Liver (tissue), 9 donors: Measurements from ENCODE around the gene KSR2. TPM values are rescaled to one million over a fixed set of nuclear protein-coding genes. Genes with fewer than 3 reads are reported as not detected.

ENCODE experiments used
- DNase-seq: peaks from one replicate; pipeline ENCODE4 v3.0.0-alpha.2; 2017; ENCODE audit warnings: low spot score
- H3K27ac ChIP-seq, 2 donors: one replicate each; pipeline ENCODE4 v1.7.0; 2013; ENCODE audit warnings: inconsistent platforms in 2 of 2, low read length in 2 of 2, control low read depth in 1 of 2, low read depth in 1 of 2, mild to moderate bottlenecking in 1 of 2
- H3K27me3 ChIP-seq, 4 donors: one replicate each; pipeline versions ENCODE4 v1.6.1 to v1.7.0; 2013; ENCODE audit warnings: low read length in 3 of 4, inconsistent platforms in 1 of 4, mild to moderate bottlenecking in 1 of 4, moderate library complexity in 1 of 4; ENCODE audit not compliant: control insufficient read depth in 4 of 4, insufficient read depth in 4 of 4
- H3K36me3 ChIP-seq, 4 donors: one replicate each; pipeline versions ENCODE4 v1.6.1 to v1.7.0; 2013; ENCODE audit warnings: low read length in 3 of 4, mild to moderate bottlenecking in 3 of 4, low read depth in 1 of 4, moderate library complexity in 1 of 4; ENCODE audit not compliant: control insufficient read depth in 4 of 4, insufficient read depth in 3 of 4
- H3K4me1 ChIP-seq, 4 donors: one replicate each; pipeline versions ENCODE4 v1.6.1 to v1.7.0; 2013; ENCODE audit warnings: low read length in 3 of 4, mild to moderate bottlenecking in 3 of 4, moderate library complexity in 1 of 4; ENCODE audit not compliant: control insufficient read depth in 4 of 4, insufficient read depth in 4 of 4
- H3K4me3 ChIP-seq, 3 donors: one replicate each; pipeline versions ENCODE4 v1.6.1 to v1.7.0; 2013; ENCODE audit warnings: low read length in 3 of 3, control low read depth in 1 of 3, low read depth in 1 of 3, mild to moderate bottlenecking in 1 of 3
- H3K9ac ChIP-seq, 2 donors: one replicate each; pipeline ENCODE4 v1.7.0; 2013; ENCODE audit warnings: low read length in 2 of 2, mild to moderate bottlenecking in 2 of 2, moderate library complexity in 2 of 2, control low read depth in 1 of 2, low read depth in 1 of 2
- H3K9me3 ChIP-seq, 4 donors: one replicate each; pipeline versions ENCODE4 v1.6.1 to v1.7.0; 2013; ENCODE audit warnings: low read length in 3 of 4; ENCODE audit not compliant: control insufficient read depth in 4 of 4
- CTCF ChIP-seq: fragments of 150-350 bp; IDR thresholded peaks from 2 replicates; pipeline ENCODE4 v1.5.1; 2017; ENCODE audit warnings: improper control_type of control experiment, low read depth, low read length; ENCODE audit not compliant: missing input control
- EGR1 ChIP-seq, 2 donors: IDR thresholded peaks; 2 replicates each; pipeline ENCODE4 v1.6.1; 2016 to 2018; ENCODE audit warnings: antibody characterized with exemption in 2 of 2, low read depth in 2 of 2
- FOXA1 ChIP-seq: IDR thresholded peaks from 2 replicates; pipeline ENCODE4 v1.6.1; 2016; ENCODE audit warnings: antibody characterized with exemption
- FOXA2 ChIP-seq: IDR thresholded peaks from 2 replicates; pipeline ENCODE4 v1.6.1; 2016; ENCODE audit warnings: antibody characterized with exemption
- GABPA ChIP-seq, 2 donors: IDR thresholded peaks in 1 of 2; conservative IDR thresholded peaks in 1 of 2; 2 replicates each; pipeline ENCODE4 v1.6.1; 2016; ENCODE audit warnings: antibody characterized with exemption in 2 of 2, mild to moderate bottlenecking in 1 of 2, moderate library complexity in 1 of 2
- HNF4A ChIP-seq, 2 donors: conservative IDR thresholded peaks; 2 replicates each; pipeline ENCODE4 v1.6.1; 2016; ENCODE audit warnings: antibody characterized with exemption in 2 of 2, mild to moderate bottlenecking in 2 of 2
- HNF4G ChIP-seq: IDR thresholded peaks from 2 replicates; pipeline ENCODE4 v1.6.1; 2016; ENCODE audit warnings: antibody characterized with exemption
- JUND ChIP-seq, 2 donors: IDR thresholded peaks; 2 replicates each; pipeline ENCODE4 v1.6.1; 2016; ENCODE audit warnings: antibody characterized with exemption in 2 of 2
- MAX ChIP-seq: IDR thresholded peaks from 2 replicates; pipeline ENCODE4 v1.6.1; 2016; ENCODE audit warnings: antibody characterized with exemption
- RAD21 ChIP-seq, 2 donors: IDR thresholded peaks; 2 replicates each; pipeline ENCODE4 v1.6.1; 2016; ENCODE audit warnings: antibody characterized with exemption in 2 of 2, mild to moderate bottlenecking in 2 of 2
- REST ChIP-seq: IDR thresholded peaks from 2 replicates; pipeline ENCODE4 v1.6.1; 2016; ENCODE audit warnings: antibody characterized with exemption, mild to moderate bottlenecking
- RXRA ChIP-seq, 2 donors: IDR thresholded peaks; 2 replicates each; pipeline ENCODE4 v1.6.1; 2017 to 2018; ENCODE audit warnings: antibody characterized with exemption in 2 of 2, mild to moderate bottlenecking in 1 of 2
- SP1 ChIP-seq: IDR thresholded peaks from 2 replicates; pipeline ENCODE4 v1.6.1; 2018; ENCODE audit warnings: antibody characterized with exemption, mild to moderate bottlenecking
- TAF1 ChIP-seq: conservative IDR thresholded peaks from 2 replicates; pipeline ENCODE4 v1.6.1; 2016; ENCODE audit warnings: antibody characterized with exemption, mild to moderate bottlenecking
- YY1 ChIP-seq: IDR thresholded peaks from 2 replicates; pipeline ENCODE4 v1.6.1; 2016; ENCODE audit warnings: antibody characterized with exemption, mild to moderate bottlenecking
- ZBTB33 ChIP-seq: IDR thresholded peaks from 2 replicates; pipeline ENCODE4 v1.6.1; 2016; ENCODE audit warnings: antibody characterized with exemption
- WGBS: extraction: QIAGEN DNeasy Blood & Tissue Kit; methylation state at CpG from one replicate; pipeline ENCODE4 v1.1.7; 2013; 5-methylcytosine and 5-hydroxymethylcytosine counted together
- polyA plus RNA-seq, 2 donors: library from polyadenylated mRNA; stranded (reverse) in 1 of 2; unstranded in 1 of 2; fragments of 200-250 nt in 1 of 2; fragments of >200 nt in 1 of 2; fragmentation: Nextera tagmentation in 1 of 2; extraction: Ambion mirVana in 1 of 2; gene quantifications; one replicate each; pipeline versions ENCODE4 v1.2.1 to v1.2.3, GENCODE V29; 2013 to 2015
- total RNA-seq, 2 donors: library from RNA; depleted of rRNA; stranded (reverse); fragments of >200 nt; gene quantifications; one replicate each; pipeline ENCODE4 v1.2.3, GENCODE V29; 2014
- donor health status: healthy.
- donor health status: healthy.
- donor health status: healthy.
- donor health status: healthy.
- donor health status: healthy.

KSR2 gene
- total and polyA plus RNA-seq, 4 donors, result under 0.01 to 0.02 (median under 0.01) TPM; not detected in 1

GRCh38 chr12:117580015-117580717, 388.6 kb downstream of the KSR2 start:
- H3K27ac ChIP-seq, result no peak overlapping the region
- H3K4me1 ChIP-seq, result no peaks in the 10 kb centered on the region
- TF ChIP-seq REST (no peak), CTCF (no peak), TAF1 (no peak), HNF4A (conservative IDR thresholded peaks at IDR 0.05) (no peak), RAD21 (IDR thresholded peaks at IDR 0.05) (no peak), MAX (no peak), JUND (IDR thresholded peaks at IDR 0.05) (no peak), ZBTB33 (no peak), GABPA (IDR thresholded peaks at IDR 0.05 in 1 of 2, conservative IDR thresholded peaks at IDR 0.05 in 1 of 2) (no peak), RXRA (IDR thresholded peaks at IDR 0.05) (no peak)
- H3K36me3 ChIP-seq, result no peaks in the 10 kb centered on the region
- no peaks in the 10 kb centered on the region for H3K27me3 ChIP-seq
- H3K4me3 ChIP-seq, result no peak overlapping the region
- no peak overlapping the region for H3K9ac ChIP-seq
- DNase-seq, result no peak
- WGBS, result 62% methylated on average over 8 of the region's 8 CpGs
- no peaks in the 10 kb centered on the region for H3K9me3 ChIP-seq

GRCh38 chr12:117577122-117577657, 391.6 kb downstream of the KSR2 start:
- no peak overlapping the region for H3K9ac ChIP-seq
- no peak overlapping the region for H3K4me3 ChIP-seq
- no peak overlapping the region for H3K27ac ChIP-seq
- no peaks in the 10 kb centered on the region for H3K4me1 ChIP-seq
- no peaks in the 10 kb centered on the region for H3K36me3 ChIP-seq
- H3K27me3 ChIP-seq, result no peaks in the 10 kb centered on the region
- no peaks in the 10 kb centered on the region for H3K9me3 ChIP-seq
- no peak for DNase-seq
- 90% methylated on average over 3 of the region's 3 CpGs for WGBS
- TF ChIP-seq RAD21 (IDR thresholded peaks at IDR 0.05), result no peak
- TF ChIP-seq SP1, result no peak
- no peak for TF ChIP-seq TAF1
- no peak for TF ChIP-seq RXRA (IDR thresholded peaks at IDR 0.05)
- no peak for TF ChIP-seq REST
- TF ChIP-seq HNF4G, result no peak
- no peak for TF ChIP-seq FOXA1
- TF ChIP-seq HNF4A (conservative IDR thresholded peaks at IDR 0.05), result no peak
- TF ChIP-seq ZBTB33, result no peak
- no peak for TF ChIP-seq JUND (IDR thresholded peaks at IDR 0.05)
- TF ChIP-seq MAX, result no peak
- no peak for TF ChIP-seq FOXA2
- no peak for TF ChIP-seq EGR1 (IDR thresholded peaks at IDR 0.05; ENCODE audit: low read depth in 2 of 2)
- TF ChIP-seq GABPA (IDR thresholded peaks at IDR 0.05 in 1 of 2, conservative IDR thresholded peaks at IDR 0.05 in 1 of 2), result no peak
- TF ChIP-seq YY1, result no peak
